ENCODE data around the gene GRIA1.

GRIA1 gene

GRCh38 chr5:153533546-153533945, 43.1 kb downstream of the GRIA1 start:
- Histone ChIP-seq H4K91ac (ENCODE audit: low read depth, low read length) (no peak overlapping the region), H2AK5ac (ENCODE audit: low read length) (no peak overlapping the region), H3K9ac (ENCODE audit: low read length) (no peak overlapping the region), H3K4ac (ENCODE audit: low read depth, low read length) (no peak overlapping the region), H3K14ac (ENCODE audit: low read length) (no peak overlapping the region), H3K27me3 (ENCODE audit: insufficient read depth, low read length) (no peaks in the 10 kb centered on the region), H3K4me3 (ENCODE audit: low read depth, low read length) (no peak overlapping the region), H3K18ac (ENCODE audit: low read length) (no peak overlapping the region), H3K4me2 (ENCODE audit: low read length) (no peak overlapping the region), H3K36me3 (ENCODE audit: control insufficient read depth in 1 of 2, insufficient read depth in 2 of 2, low read length in 2 of 2) (no peaks in the 10 kb centered on the region), H3K27ac (ENCODE audit: low read depth, low read length) (no peak overlapping the region), H3K79me1 (ENCODE audit: low read length) (no peaks in the 10 kb centered on the region), H2BK12ac (ENCODE audit: low read length) (no peak overlapping the region), H3K23ac (ENCODE audit: low read length) (no peak overlapping the region), H2AFZ (ENCODE audit: insufficient read depth, low read length, poor library complexity) (no peak overlapping the region), H4K12ac (ENCODE audit: low read depth, low read length) (no peak overlapping the region), H3K9me3 (ENCODE audit: insufficient read depth, low read depth, low read length) (no peaks in the 10 kb centered on the region), H4K8ac (ENCODE audit: low read depth, low read length) (no peak overlapping the region), H3K79me2 (ENCODE audit: control insufficient read depth, insufficient read depth, low read length, poor library complexity) (no peaks in the 10 kb centered on the region), H3K4me1 (ENCODE audit: control insufficient read depth in 1 of 2, insufficient read depth in 2 of 2, low read length in 2 of 2) (no peaks in the 10 kb centered on the region), H2BK5ac (ENCODE audit: low read depth, low read length, poor library complexity) (no peak overlapping the region), H2BK120ac (ENCODE audit: insufficient read depth, low read length, poor library complexity) (no peak overlapping the region)
- WGBS (ENCODE audit: extremely low coverage, insufficient coverage, insufficient read length): no CpG with 5 or more reads among the region's 1 CpG
- no peak for DNase-seq

- no peak overlapping the region for H2BK12ac ChIP-seq (ENCODE audit: low read length)
- H3K14ac ChIP-seq (ENCODE audit: low read length): no peak overlapping the region
- no peak overlapping the region for H3K9ac ChIP-seq (ENCODE audit: low read length)
- H3K4me1 ChIP-seq (ENCODE audit: control insufficient read depth in 1 of 2, insufficient read depth in 2 of 2, low read length in 2 of 2): no peaks in the 10 kb centered on the region
- no peak overlapping the region for H4K91ac ChIP-seq (ENCODE audit: low read depth, low read length)
- no peaks in the 10 kb centered on the region for H3K79me2 ChIP-seq (ENCODE audit: control insufficient read depth, insufficient read depth, low read length, poor library complexity)
- no peak overlapping the region for H3K18ac ChIP-seq (ENCODE audit: low read length)
- no peak overlapping the region for H2AFZ ChIP-seq (ENCODE audit: insufficient read depth, low read length, poor library complexity)
- no peak overlapping the region for H3K27ac ChIP-seq (ENCODE audit: low read depth, low read length)
- no peak overlapping the region for H3K4ac ChIP-seq (ENCODE audit: low read depth, low read length)
- no peaks in the 10 kb centered on the region for H3K36me3 ChIP-seq (ENCODE audit: control insufficient read depth in 1 of 2, insufficient read depth in 2 of 2, low read length in 2 of 2)
- H4K8ac ChIP-seq (ENCODE audit: low read depth, low read length): no peak overlapping the region
- no peak overlapping the region for H2AK5ac ChIP-seq (ENCODE audit: low read length)
- no peaks in the 10 kb centered on the region for H3K9me3 ChIP-seq (ENCODE audit: insufficient read depth, low read depth, low read length)
- no peak overlapping the region for H3K4me2 ChIP-seq (ENCODE audit: low read length)
- no peak overlapping the region for H3K23ac ChIP-seq (ENCODE audit: low read length)
- no CpG with 5 or more reads among the region's 1 CpG for WGBS (ENCODE audit: extremely low coverage, insufficient coverage, insufficient read length)
- no peak overlapping the region for H3K4me3 ChIP-seq (ENCODE audit: low read depth, low read length)
- no peaks in the 10 kb centered on the region for H3K79me1 ChIP-seq (ENCODE audit: low read length)
- no peak overlapping the region for H2BK120ac ChIP-seq (ENCODE audit: insufficient read depth, low read length, poor library complexity)
- H4K12ac ChIP-seq (ENCODE audit: low read depth, low read length): no peak overlapping the region
- no peaks in the 10 kb centered on the region for H3K27me3 ChIP-seq (ENCODE audit: insufficient read depth, low read length)
- no peak for DNase-seq
- H2BK5ac ChIP-seq (ENCODE audit: low read depth, low read length, poor library complexity): no peak overlapping the region
These were observed 43.6 kb downstream of the GRIA1 start for GRCh38 chr5:153534102-153534501.

GRCh38 chr5:153537207-153537606, 46.7 kb downstream of the GRIA1 start:
- Histone ChIP-seq H3K79me2 (ENCODE audit: control insufficient read depth, insufficient read depth, low read length, poor library complexity) (no peaks in the 10 kb centered on the region), H3K9me3 (ENCODE audit: insufficient read depth, low read depth, low read length) (no peaks in the 10 kb centered on the region), H3K14ac (ENCODE audit: low read length) (no peak overlapping the region), H4K12ac (ENCODE audit: low read depth, low read length) (no peak overlapping the region), H3K4me3 (ENCODE audit: low read depth, low read length) (no peak overlapping the region), H2BK5ac (ENCODE audit: low read depth, low read length, poor library complexity) (no peak overlapping the region), H3K4me1 (ENCODE audit: control insufficient read depth in 1 of 2, insufficient read depth in 2 of 2, low read length in 2 of 2) (no peaks in the 10 kb centered on the region), H2BK120ac (ENCODE audit: insufficient read depth, low read length, poor library complexity) (no peak overlapping the region), H4K8ac (ENCODE audit: low read depth, low read length) (no peak overlapping the region), H3K4me2 (ENCODE audit: low read length) (no peak overlapping the region), H2AK5ac (ENCODE audit: low read length) (no peak overlapping the region), H3K9ac (ENCODE audit: low read length) (no peak overlapping the region), H4K91ac (ENCODE audit: low read depth, low read length) (no peak overlapping the region), H3K27ac (ENCODE audit: low read depth, low read length) (no peak overlapping the region), H3K23ac (ENCODE audit: low read length) (no peak overlapping the region), H3K18ac (ENCODE audit: low read length) (no peak overlapping the region), H3K4ac (ENCODE audit: low read depth, low read length) (no peak overlapping the region), H3K27me3 (ENCODE audit: insufficient read depth, low read length) (no peaks in the 10 kb centered on the region), H3K36me3 (ENCODE audit: control insufficient read depth in 1 of 2, insufficient read depth in 2 of 2, low read length in 2 of 2) (no peaks in the 10 kb centered on the region), H2AFZ (ENCODE audit: insufficient read depth, low read length, poor library complexity) (no peak overlapping the region), H3K79me1 (ENCODE audit: low read length) (no peaks in the 10 kb centered on the region), H2BK12ac (ENCODE audit: low read length) (no peak overlapping the region)
- no peak for DNase-seq
- WGBS (ENCODE audit: extremely low coverage, insufficient coverage, insufficient read length): no CpG with 5 or more reads among the region's 8 CpGs

GRCh38 chr5:153539983-153540382, 49.5 kb downstream of the GRIA1 start:
- no peaks in the 10 kb centered on the region for H3K4me1 ChIP-seq (ENCODE audit: control insufficient read depth in 1 of 2, insufficient read depth in 2 of 2, low read length in 2 of 2)
- no peak overlapping the region for H2AFZ ChIP-seq (ENCODE audit: insufficient read depth, low read length, poor library complexity)
- H3K27ac ChIP-seq (ENCODE audit: low read depth, low read length): no peak overlapping the region
- no peaks in the 10 kb centered on the region for H3K79me1 ChIP-seq (ENCODE audit: low read length)
- H3K27me3 ChIP-seq (ENCODE audit: insufficient read depth, low read length): no peaks in the 10 kb centered on the region
- no peak overlapping the region for H2BK5ac ChIP-seq (ENCODE audit: low read depth, low read length, poor library complexity)
- H2AK5ac ChIP-seq (ENCODE audit: low read length): no peak overlapping the region
- H2BK12ac ChIP-seq (ENCODE audit: low read length): no peak overlapping the region
- no peak for DNase-seq
- no peak overlapping the region for H3K18ac ChIP-seq (ENCODE audit: low read length)
- H3K79me2 ChIP-seq (ENCODE audit: control insufficient read depth, insufficient read depth, low read length, poor library complexity): no peaks in the 10 kb centered on the region
- no peak overlapping the region for H4K91ac ChIP-seq (ENCODE audit: low read depth, low read length)
- H3K4me2 ChIP-seq (ENCODE audit: low read length): no peak overlapping the region
- no peak overlapping the region for H4K8ac ChIP-seq (ENCODE audit: low read depth, low read length)
- H3K36me3 ChIP-seq (ENCODE audit: control insufficient read depth in 1 of 2, insufficient read depth in 2 of 2, low read length in 2 of 2): no peaks in the 10 kb centered on the region
- H3K9ac ChIP-seq (ENCODE audit: low read length): no peak overlapping the region
- no peak overlapping the region for H3K4ac ChIP-seq (ENCODE audit: low read depth, low read length)
- no peaks in the 10 kb centered on the region for H3K9me3 ChIP-seq (ENCODE audit: insufficient read depth, low read depth, low read length)
- H2BK120ac ChIP-seq (ENCODE audit: insufficient read depth, low read length, poor library complexity): no peak overlapping the region
- H3K23ac ChIP-seq (ENCODE audit: low read length): no peak overlapping the region
- no peak overlapping the region for H3K4me3 ChIP-seq (ENCODE audit: low read depth, low read length)
- WGBS (ENCODE audit: extremely low coverage, insufficient coverage, insufficient read length): no CpG with 5 or more reads among the region's 4 CpGs
- no peak overlapping the region for H3K14ac ChIP-seq (ENCODE audit: low read length)
- no peak overlapping the region for H4K12ac ChIP-seq (ENCODE audit: low read depth, low read length)
